GM12891 (cell line): ENCODE measurements around the gene DNAH11.

ENCODE experiments used
- DNase-seq: peaks from one replicate; pipeline ENCODE4 v3.0.0; 2011; ENCODE audit warnings: low spot score; ENCODE audit not compliant: insufficient read length
- FAIRE-seq: peaks from 2 replicates; lab custom pipeline; 2011; peaks lifted over from hg19 to GRCh38; lab: Jason Lieb, UNC
- PAX5 ChIP-seq: IDR thresholded peaks from 2 replicates; pipeline ENCODE4 v1.6.1; 2011; ENCODE audit warnings: low read length, moderate library complexity, mild to moderate bottlenecking; ENCODE audit not compliant: insufficient read depth, severe bottlenecking
- POLR2A ChIP-seq: IDR thresholded peaks from 2 replicates; pipeline ENCODE4 v1.6.1; 2011; ENCODE audit warnings: low read depth, low read length, control low read depth
- POLR2AphosphoS5 ChIP-seq: IDR thresholded peaks from 2 replicates; pipeline ENCODE4 v1.6.1; 2011; ENCODE audit warnings: low read depth, low read length, control low read depth
- POU2F2 ChIP-seq: IDR thresholded peaks from 2 replicates; pipeline ENCODE4 v1.6.1; 2011; ENCODE audit warnings: low read depth, mild to moderate bottlenecking, control low read depth, low read length, moderate library complexity
- SPI1 ChIP-seq: IDR thresholded peaks from 2 replicates; pipeline ENCODE4 v1.6.1; 2011; ENCODE audit warnings: low read depth, low read length, control low read depth
- TAF1 ChIP-seq: IDR thresholded peaks from 2 replicates; pipeline ENCODE4 v1.6.1; 2011; ENCODE audit warnings: low read depth, low read length, control low read depth

The DNAH11 gene

DNA sequence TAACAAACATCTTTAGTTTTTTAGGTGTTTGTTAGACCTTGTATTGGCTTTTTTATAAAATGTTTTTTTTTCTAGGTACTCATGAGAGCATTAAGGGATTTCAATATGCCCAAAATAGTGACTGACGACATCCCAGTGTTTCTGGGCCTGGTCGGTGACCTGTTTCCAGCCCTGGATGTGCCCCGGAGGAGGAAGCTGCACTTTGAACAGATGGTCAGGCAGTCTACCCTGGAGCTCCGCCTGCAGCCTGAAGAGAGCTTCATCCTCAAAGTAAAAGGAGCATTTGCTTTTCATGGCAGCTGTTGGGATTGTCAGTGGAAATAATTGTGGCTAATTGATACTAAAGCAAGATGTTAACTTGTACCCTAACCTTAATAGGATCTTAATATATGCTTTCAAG is 161.5 kb downstream of the DNAH11 start:
- DNase-seq, result no peak
- TF ChIP-seq POLR2AphosphoS5, result no peak
- no peak for TF ChIP-seq PAX5
- TF ChIP-seq TAF1, result no peak
- no peak for TF ChIP-seq SPI1
- TF ChIP-seq POLR2A, result no peak
- FAIRE-seq, result no peak

- FAIRE-seq (no peak), DNase-seq (no peak)
- no peak for TF ChIP-seq POU2F2
- no peak for TF ChIP-seq POLR2A
- TF ChIP-seq PAX5, result no peak
- TF ChIP-seq TAF1, result no peak
- TF ChIP-seq POLR2AphosphoS5, result no peak
- no peak for TF ChIP-seq SPI1
These were observed 163.3 kb downstream of the DNAH11 start for GRCh38 chr7:21706131-21706530.

DNA sequence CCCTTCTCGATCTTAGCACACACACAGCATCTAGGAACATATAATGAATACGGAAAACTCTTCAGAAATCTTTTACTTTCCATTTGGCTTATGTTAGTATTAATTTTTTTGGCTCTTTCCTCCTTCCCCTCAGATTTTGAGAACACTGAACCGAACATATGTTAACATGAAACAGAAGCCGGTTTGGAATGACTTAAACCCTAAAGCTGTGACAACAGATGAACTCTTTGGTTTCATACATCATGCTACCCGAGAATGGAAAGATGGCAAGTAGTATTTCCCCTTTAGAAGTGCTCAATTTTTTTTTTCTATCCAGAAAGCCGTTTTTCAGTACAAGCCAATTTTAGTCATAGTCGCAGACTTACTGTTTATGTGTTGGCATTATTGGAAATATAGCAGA is 164.7 kb downstream of the DNAH11 start:
- no peak for FAIRE-seq
- DNase-seq, result no peak
- TF ChIP-seq TAF1, result no peak
- TF ChIP-seq POU2F2, result no peak
- TF ChIP-seq SPI1, result no peak
- TF ChIP-seq POLR2AphosphoS5, result no peak
- no peak for TF ChIP-seq POLR2A
- TF ChIP-seq PAX5, result no peak

GRCh38 chr7:21708096-21708495 is 165.3 kb downstream of the DNAH11 start:
- no peak for TF ChIP-seq POLR2AphosphoS5
- TF ChIP-seq PAX5, result no peak
- no peak for TF ChIP-seq TAF1
- no peak for TF ChIP-seq POLR2A
- no peak for TF ChIP-seq SPI1
- TF ChIP-seq POU2F2, result no peak
- no peak for DNase-seq
- FAIRE-seq, result no peak

- no peak for TF ChIP-seq POU2F2
- TF ChIP-seq POLR2A, result no peak
- no peak for TF ChIP-seq TAF1
- no peak for TF ChIP-seq POLR2AphosphoS5
- no peak for TF ChIP-seq PAX5
- TF ChIP-seq SPI1, result no peak
- DNase-seq (no peak), FAIRE-seq (no peak)
These were observed 174.5 kb downstream of the DNAH11 start for GRCh38 chr7:21717323-21717722.

GRCh38 chr7:21718391-21718790 is 175.6 kb downstream of the DNAH11 start:
- FAIRE-seq, result no peak
- no peak for DNase-seq
- TF ChIP-seq SPI1 (no peak), POLR2A (no peak), PAX5 (no peak), POLR2AphosphoS5 (no peak), POU2F2 (no peak), TAF1 (no peak)

- no peak for FAIRE-seq
- TF ChIP-seq SPI1 (no peak), TAF1 (no peak), POU2F2 (no peak), POLR2A (no peak), POLR2AphosphoS5 (no peak), PAX5 (no peak)
- no peak for DNase-seq
These were observed 177.0 kb downstream of the DNAH11 start for GRCh38 chr7:21719846-21720245.

DNA sequence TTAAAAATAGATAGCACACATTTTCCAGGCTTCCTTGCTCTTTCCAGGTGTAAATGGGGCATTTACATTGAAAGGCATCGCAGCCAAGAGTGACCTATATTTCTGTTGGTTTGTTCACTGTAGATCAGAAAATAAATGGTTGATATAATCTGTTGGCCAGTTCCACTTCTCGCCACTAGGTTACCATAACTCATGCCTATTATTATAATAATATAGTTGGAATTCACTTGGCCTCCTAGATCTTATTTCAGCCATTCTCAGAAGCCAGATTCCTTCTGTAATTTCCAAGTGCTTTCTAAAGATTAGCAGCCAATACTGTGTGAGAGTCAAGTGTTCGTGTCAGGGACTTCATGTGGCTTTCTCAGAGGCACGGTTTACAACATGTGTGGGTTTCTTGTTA is 179.5 kb downstream of the DNAH11 start:
- FAIRE-seq, result no peak
- no peak for DNase-seq
- no peak for TF ChIP-seq POLR2AphosphoS5
- no peak for TF ChIP-seq POLR2A
- no peak for TF ChIP-seq PAX5
- no peak for TF ChIP-seq POU2F2
- no peak for TF ChIP-seq TAF1
- TF ChIP-seq SPI1, result no peak

- DNase-seq (no peak), FAIRE-seq (no peak)
- no peak for TF ChIP-seq PAX5
These were observed 181.7 kb downstream of the DNAH11 start for GRCh38 chr7:21724562-21724961.

DNA sequence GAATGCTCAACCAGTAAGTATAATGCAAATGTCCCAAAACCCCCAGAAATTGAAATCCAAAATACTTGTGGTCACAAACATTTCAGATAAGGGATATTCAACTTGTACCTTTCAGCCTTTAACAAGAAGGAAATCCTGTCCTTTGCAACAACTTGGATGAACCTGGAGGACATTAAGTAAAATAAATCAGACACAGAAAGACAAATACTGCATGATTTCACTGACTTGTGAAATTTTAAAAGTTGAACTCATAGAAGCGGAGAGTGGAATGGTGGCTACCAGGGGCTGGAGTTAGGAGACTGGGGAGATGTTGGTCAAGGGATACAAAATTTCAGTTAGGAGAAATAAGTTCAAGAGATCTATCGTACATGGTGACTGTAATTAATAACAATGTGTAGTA is 187.6 kb downstream of the DNAH11 start:
- no peak for FAIRE-seq
- no peak for DNase-seq
- TF ChIP-seq SPI1 (no peak), POU2F2 (no peak), POLR2AphosphoS5 (no peak), TAF1 (no peak), POLR2A (no peak), PAX5 (no peak)
